Muscle layer of colon (tissue), 2 donors: ENCODE results near the gene ABCB11.
"Not testable (repeated sequence)": the region's sequence is repeated elsewhere in the genome, so short reads cannot be mapped to it uniquely, and the experiment has no call there.

Experiments used
- H3K27ac ChIP-seq: one replicate; pipeline ENCODE4 v1.7.0; 2013; ENCODE audit warnings: low read depth, mild to moderate bottlenecking, low read length, moderate library complexity
- H3K27me3 ChIP-seq, 2 donors: one replicate each; pipeline ENCODE4 v1.7.0; 2013; ENCODE audit warnings: low read length in 2 of 2, mild to moderate bottlenecking in 2 of 2; ENCODE audit not compliant: insufficient read depth in 2 of 2, control insufficient read depth in 1 of 2
- H3K36me3 ChIP-seq: one replicate; pipeline ENCODE4 v1.7.0; 2013; ENCODE audit warnings: mild to moderate bottlenecking, low read length; ENCODE audit not compliant: insufficient read depth
- H3K4me1 ChIP-seq: one replicate; pipeline ENCODE4 v1.7.0; 2013; ENCODE audit warnings: mild to moderate bottlenecking, low read length; ENCODE audit not compliant: insufficient read depth
- H3K4me3 ChIP-seq, 2 donors: one replicate each; pipeline ENCODE4 v1.7.0; 2013; ENCODE audit warnings: low read length in 2 of 2, low read depth in 1 of 2, mild to moderate bottlenecking in 1 of 2, moderate library complexity in 1 of 2
- H3K9ac ChIP-seq: one replicate; pipeline ENCODE4 v1.7.0; 2013; ENCODE audit warnings: low read length
- H3K9me3 ChIP-seq: one replicate; pipeline ENCODE4 v1.7.0; 2013; ENCODE audit warnings: mild to moderate bottlenecking, low read length
- donor health status: abdominal sarcoma.
- donor health status: Adenocarcinoma of cecum.

Gene ABCB11

GRCh38 chr2:168895771-168896170 is 135.4 kb downstream of the ABCB11 start:
- Histone ChIP-seq H3K27ac (no peak overlapping the region), H3K9ac (no peak overlapping the region), H3K4me3 (no peak overlapping the region), H3K4me1 (no peaks in the 10 kb centered on the region), H3K27me3 (no peaks in the 10 kb centered on the region), H3K36me3 (no peaks in the 10 kb centered on the region), H3K9me3 (no peaks in the 10 kb centered on the region)

DNA sequence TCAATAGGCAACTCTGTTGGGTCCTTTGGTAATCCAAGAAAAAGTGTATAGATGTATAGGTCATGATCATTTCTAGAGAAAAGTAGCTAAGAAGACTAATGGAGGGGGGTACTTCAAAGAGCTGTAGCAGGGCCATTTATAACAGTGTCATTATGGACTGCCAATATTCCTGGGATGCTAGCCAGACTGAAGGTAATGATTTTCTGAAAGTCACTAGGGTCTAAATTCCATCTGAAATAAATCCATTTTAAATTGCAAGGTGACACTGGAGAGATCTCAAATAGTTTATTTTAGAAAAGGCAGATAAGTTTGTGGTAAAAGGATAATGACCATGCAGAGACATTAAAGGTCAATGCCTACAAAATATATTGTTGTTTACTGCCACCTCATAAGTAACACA is 136.4 kb downstream of the ABCB11 start:
- no peaks in the 10 kb centered on the region for H3K36me3 ChIP-seq
- peaks cover 3% of the 10 kb centered on the region for H3K4me1 ChIP-seq
- H3K9ac ChIP-seq, result no peak overlapping the region
- no peaks in the 10 kb centered on the region for H3K27me3 ChIP-seq
- H3K4me3 ChIP-seq, result no peak overlapping the region
- no peaks in the 10 kb centered on the region for H3K9me3 ChIP-seq
- no peak overlapping the region for H3K27ac ChIP-seq

GRCh38 chr2:168894101-168894500 is 137.0 kb downstream of the ABCB11 start:
- Histone ChIP-seq H3K9ac (no peak overlapping the region), H3K36me3 (no peaks in the 10 kb centered on the region), H3K4me3 (no peak overlapping the region), H3K27ac (no peak overlapping the region), H3K27me3 (no peaks in the 10 kb centered on the region), H3K9me3 (no peaks in the 10 kb centered on the region), H3K4me1 (peaks cover 4% of the 10 kb centered on the region)

DNA sequence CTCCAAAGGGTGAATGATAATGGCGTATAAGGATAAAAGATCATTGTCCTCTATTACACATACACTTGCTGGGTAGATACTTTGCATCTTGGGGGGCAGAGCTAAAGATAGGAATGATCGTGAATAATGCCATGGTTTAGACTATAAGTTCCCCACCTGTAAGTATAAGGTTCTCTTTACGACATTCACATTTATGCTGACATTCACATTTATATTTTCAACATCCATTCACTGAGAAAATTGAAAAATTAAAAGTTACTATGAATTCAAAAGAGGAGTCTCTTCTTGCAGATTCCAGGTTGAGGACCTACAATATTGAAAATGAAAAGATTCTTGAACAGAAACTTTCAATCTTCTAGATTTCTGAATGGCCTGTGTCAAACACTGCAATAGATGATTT is 138.8 kb downstream of the ABCB11 start:
- Histone ChIP-seq H3K9ac (no peak overlapping the region), H3K27ac (no peak overlapping the region), H3K9me3 (no peaks in the 10 kb centered on the region), H3K4me1 (peaks cover 4% of the 10 kb centered on the region), H3K36me3 (no peaks in the 10 kb centered on the region), H3K4me3 (no peak overlapping the region), H3K27me3 (no peaks in the 10 kb centered on the region)

DNA sequence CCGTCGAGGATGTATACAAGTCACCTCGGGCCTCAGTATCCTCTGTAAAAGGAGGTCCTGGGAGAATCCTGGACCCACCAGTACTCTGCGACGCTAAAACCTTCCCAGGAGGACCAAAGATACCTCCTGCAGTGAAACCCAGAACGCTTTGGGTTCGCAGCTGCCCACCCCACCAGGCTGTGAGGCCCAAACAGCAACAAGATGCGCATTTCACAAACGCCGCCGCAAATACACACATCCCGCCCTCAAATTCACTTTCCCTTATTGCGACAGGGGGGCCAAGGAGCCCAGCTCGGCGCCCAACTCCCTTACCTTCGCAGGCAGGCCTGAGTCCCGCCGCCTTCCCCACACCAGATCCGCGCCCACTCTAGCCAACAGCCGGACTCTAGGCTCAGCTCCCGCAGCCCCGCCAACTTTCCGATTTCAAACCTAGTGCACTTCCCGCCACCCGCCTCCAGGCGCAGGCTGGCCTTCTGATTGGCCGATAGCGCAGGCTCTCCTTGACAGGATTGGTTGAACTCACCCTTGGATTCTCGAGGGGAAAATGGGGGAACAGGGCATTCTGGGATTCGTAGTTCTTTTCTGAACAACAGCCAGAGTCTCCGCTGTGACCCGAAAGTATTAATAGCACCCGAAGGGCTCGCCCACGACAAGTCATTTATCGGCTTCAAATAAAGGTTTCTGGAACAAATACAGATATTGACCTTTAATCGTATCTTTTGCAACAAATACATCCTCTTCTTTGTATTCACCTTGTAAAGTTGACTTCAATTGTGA is 140.9 kb downstream of the ABCB11 start, which contains the start of gene SPC25:
SPC25 (minus strand) TSS at position 425 of the 777 bp plus-strand sequence. CDS start 911 bp downstream, outside the sequence.
- Histone ChIP-seq H3K9ac (no peak within 1 kb of the TSS), H3K27ac (no peak within 1 kb of the TSS)

DNA sequence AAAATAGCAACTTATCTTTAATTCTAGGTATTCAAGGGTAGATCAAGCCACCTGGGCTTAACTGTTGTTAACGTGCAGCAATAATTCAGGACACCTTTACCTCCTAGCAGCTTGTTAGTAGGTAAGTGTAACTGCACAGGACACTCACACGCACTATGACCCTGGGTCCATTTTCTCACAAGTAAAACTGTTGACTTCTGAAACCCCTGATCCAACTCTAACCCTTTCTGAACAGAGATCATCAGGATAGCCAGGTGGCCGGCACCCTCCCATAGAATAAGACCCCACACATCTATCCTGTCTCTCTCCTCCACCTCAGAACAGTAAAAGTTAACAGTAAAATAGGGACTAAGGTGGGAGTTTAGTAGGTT is 141.5 kb downstream of the ABCB11 start:
- H3K4me3 ChIP-seq, result peak overlapping the region in 1 of 2 donors; percentile 53
- H3K36me3 ChIP-seq, result no peaks in the 10 kb centered on the region
- no peaks in the 10 kb centered on the region for H3K9me3 ChIP-seq
- H3K4me1 ChIP-seq, result peaks cover 4% of the 10 kb centered on the region
- H3K9ac ChIP-seq, result no peak overlapping the region
- H3K27ac ChIP-seq, result no peak overlapping the region
- no peaks in the 10 kb centered on the region for H3K27me3 ChIP-seq

More for the DNA sequence above, 140.9 kb downstream of the ABCB11 start, which contains the start of gene SPC25:
- no peaks in the 10 kb centered on the region for H3K27me3 ChIP-seq
- H3K4me3 ChIP-seq, result peak within 1 kb of the TSS; percentile 53 to 54
- no peaks in the 10 kb centered on the region for H3K36me3 ChIP-seq
- H3K9me3 ChIP-seq, result no peaks in the 10 kb centered on the region
- H3K4me1 ChIP-seq, result peaks cover 4% of the 10 kb centered on the region

DNA sequence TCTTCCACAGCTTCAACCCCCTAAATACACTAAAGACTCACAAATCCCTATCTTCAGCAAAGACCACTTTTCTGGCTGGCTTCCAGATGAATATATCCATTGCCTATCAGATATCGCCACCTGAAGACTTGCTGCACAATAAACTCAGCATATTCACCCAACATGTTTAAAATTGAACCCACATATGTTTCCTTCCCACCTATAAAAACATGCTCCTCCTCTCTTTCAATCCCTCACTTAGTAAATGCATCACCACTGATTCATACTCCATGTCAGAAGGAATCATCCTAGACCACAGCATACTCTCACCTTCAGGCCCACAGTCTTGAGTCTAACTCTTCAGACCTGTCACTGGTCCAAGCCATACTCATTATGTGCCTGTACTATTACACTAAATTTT is 146.1 kb downstream of the ABCB11 start:
- H3K36me3 ChIP-seq, result no peaks in the 10 kb centered on the region
- no peak overlapping the region for H3K9ac ChIP-seq
- H3K27ac ChIP-seq, result no peak overlapping the region
- no peak overlapping the region for H3K4me3 ChIP-seq
- peaks cover 4% of the 10 kb centered on the region for H3K4me1 ChIP-seq
- H3K27me3 ChIP-seq, result no peaks in the 10 kb centered on the region
- no peaks in the 10 kb centered on the region for H3K9me3 ChIP-seq

- not testable (repeated sequence) for H3K4me3 ChIP-seq, H3K27me3 ChIP-seq, H3K9ac ChIP-seq, H3K27ac ChIP-seq, H3K4me1 ChIP-seq, H3K36me3 ChIP-seq, H3K9me3 ChIP-seq
Measured at GRCh38 chr2:168882163-168882562, 149.0 kb downstream of the ABCB11 start.

DNA sequence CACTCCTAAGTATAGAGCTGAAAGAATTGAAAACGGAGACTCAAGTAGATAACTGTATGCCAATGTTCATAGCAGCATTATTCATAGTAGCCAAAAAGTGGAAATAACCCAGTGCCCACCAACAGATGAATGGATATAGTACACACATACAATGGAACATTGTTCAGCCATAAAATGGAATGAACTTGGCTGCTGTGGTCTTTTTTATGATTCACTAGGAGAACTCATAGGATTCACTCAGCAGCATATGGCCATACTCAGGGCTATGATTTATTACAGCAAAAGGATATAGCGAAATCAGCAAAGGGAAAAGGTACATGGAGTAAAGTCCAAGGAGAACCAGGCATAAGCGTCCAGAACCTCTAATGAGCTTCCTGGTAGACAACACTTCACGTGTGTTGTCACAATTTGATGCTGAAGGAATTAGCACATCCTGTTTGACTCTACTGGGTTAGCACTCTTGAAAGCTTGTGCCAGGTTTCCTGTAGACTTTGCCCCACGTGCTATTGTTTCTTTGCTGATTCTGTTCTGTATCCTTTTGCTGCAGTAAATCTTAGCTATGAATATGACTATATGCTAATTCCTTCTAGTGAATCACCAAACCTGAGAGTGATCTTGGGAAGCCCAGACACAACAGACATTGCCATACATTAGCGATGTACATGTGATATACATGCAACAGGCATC is 156.6 kb downstream of the ABCB11 start:
- Histone ChIP-seq H3K27me3 (no peaks in the 10 kb centered on the region), H3K4me1 (no peaks in the 10 kb centered on the region), H3K36me3 (no peaks in the 10 kb centered on the region), H3K9ac (no peak overlapping the region), H3K4me3 (no peak overlapping the region), H3K27ac (no peak overlapping the region), H3K9me3 (no peaks in the 10 kb centered on the region)

GRCh38 chr2:168870824-168871223 is 160.3 kb downstream of the ABCB11 start:
- not testable (repeated sequence) for H3K27me3 ChIP-seq, H3K4me1 ChIP-seq, H3K27ac ChIP-seq, H3K9me3 ChIP-seq, H3K4me3 ChIP-seq, H3K36me3 ChIP-seq, H3K9ac ChIP-seq
